ENCODE results near the gene ADGRG1. TPM values are rescaled to one million over a fixed set of nuclear protein-coding genes. Genes with fewer than 3 reads are reported as not detected.
A peak's percentile ranks its signal among the peaks of the same experiment; 100 is the strongest.

Gene ADGRG1
- total RNA-seq, 1 experiment from 2014 or later = 2.0 TPM

DNA sequence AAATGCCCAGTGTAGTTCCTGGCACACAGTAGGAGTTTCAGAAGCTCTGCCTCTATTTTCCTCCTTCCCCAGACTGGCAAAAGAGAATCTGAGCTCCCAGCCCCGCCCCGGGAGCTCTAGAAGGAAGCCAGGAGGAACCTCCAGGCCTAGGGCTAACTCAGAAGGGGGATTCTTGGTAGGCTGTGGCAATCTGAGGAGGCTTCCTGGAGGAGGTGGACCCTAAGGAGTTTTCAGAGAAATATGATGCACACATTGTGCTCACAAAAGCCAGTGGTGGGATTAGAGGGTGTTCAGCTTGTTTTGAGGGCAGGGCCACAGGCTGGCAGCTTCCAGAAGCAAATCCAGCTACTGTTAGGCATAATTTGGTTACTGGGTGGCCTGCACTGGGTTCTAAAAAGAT is 10.0 kb downstream of the ADGRG1 start (continued):
- TF ChIP-seq, protein P1, sequence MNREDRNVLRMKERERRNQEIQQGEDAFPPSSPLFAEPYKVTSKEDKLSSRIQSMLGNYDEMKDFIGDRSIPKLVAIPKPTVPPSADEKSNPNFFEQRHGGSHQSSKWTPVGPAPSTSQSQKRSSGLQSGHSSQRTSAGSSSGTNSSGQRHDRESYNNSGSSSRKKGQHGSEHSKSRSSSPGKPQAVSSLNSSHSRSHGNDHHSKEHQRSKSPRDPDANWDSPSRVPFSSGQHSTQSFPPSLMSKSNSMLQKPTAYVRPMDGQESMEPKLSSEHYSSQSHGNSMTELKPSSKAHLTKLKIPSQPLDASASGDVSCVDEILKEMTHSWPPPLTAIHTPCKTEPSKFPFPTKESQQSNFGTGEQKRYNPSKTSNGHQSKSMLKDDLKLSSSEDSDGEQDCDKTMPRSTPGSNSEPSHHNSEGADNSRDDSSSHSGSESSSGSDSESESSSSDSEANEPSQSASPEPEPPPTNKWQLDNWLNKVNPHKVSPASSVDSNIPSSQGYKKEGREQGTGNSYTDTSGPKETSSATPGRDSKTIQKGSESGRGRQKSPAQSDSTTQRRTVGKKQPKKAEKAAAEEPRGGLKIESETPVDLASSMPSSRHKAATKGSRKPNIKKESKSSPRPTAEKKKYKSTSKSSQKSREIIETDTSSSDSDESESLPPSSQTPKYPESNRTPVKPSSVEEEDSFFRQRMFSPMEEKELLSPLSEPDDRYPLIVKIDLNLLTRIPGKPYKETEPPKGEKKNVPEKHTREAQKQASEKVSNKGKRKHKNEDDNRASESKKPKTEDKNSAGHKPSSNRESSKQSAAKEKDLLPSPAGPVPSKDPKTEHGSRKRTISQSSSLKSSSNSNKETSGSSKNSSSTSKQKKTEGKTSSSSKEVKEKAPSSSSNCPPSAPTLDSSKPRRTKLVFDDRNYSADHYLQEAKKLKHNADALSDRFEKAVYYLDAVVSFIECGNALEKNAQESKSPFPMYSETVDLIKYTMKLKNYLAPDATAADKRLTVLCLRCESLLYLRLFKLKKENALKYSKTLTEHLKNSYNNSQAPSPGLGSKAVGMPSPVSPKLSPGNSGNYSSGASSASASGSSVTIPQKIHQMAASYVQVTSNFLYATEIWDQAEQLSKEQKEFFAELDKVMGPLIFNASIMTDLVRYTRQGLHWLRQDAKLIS (CRISPR knock-in tag; IDR thresholded peaks at IDR 0.05; ENCODE audit: borderline replicate concordance) = no peak
- TF ChIP-seq SMAD3 (CRISPR knock-in tag; IDR thresholded peaks at IDR 0.05; ENCODE audit: borderline replicate concordance) (no peak), ZNF416 (CRISPR knock-in tag; IDR thresholded peaks at IDR 0.05) (no peak), ZNF138 (CRISPR knock-in tag; conservative IDR thresholded peaks at IDR 0.05) (no peak), HMGA2 (CRISPR knock-in tag; IDR thresholded peaks at IDR 0.05) (no peak), ZNF671 (CRISPR knock-in tag; IDR thresholded peaks at IDR 0.05) (no peak)
- TF ChIP-seq, protein P2, sequence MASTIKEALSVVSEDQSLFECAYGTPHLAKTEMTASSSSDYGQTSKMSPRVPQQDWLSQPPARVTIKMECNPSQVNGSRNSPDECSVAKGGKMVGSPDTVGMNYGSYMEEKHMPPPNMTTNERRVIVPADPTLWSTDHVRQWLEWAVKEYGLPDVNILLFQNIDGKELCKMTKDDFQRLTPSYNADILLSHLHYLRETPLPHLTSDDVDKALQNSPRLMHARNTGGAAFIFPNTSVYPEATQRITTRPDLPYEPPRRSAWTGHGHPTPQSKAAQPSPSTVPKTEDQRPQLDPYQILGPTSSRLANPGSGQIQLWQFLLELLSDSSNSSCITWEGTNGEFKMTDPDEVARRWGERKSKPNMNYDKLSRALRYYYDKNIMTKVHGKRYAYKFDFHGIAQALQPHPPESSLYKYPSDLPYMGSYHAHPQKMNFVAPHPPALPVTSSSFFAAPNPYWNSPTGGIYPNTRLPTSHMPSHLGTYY (CRISPR knock-in tag; IDR thresholded peaks at IDR 0.05) = no peak
- TF ChIP-seq, protein P3, sequence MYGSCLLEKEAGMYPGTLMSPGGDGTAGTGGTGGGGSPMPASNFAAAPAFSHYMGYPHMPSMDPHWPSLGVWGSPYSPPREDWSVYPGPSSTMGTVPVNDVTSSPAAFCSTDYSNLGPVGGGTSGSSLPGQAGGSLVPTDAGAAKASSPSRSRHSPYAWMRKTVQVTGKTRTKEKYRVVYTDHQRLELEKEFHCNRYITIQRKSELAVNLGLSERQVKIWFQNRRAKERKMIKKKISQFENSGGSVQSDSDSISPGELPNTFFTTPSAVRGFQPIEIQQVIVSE (CRISPR knock-in tag; IDR thresholded peaks at IDR 0.05; ENCODE audit: borderline replicate concordance) = no peak
- TF ChIP-seq, protein P4, sequence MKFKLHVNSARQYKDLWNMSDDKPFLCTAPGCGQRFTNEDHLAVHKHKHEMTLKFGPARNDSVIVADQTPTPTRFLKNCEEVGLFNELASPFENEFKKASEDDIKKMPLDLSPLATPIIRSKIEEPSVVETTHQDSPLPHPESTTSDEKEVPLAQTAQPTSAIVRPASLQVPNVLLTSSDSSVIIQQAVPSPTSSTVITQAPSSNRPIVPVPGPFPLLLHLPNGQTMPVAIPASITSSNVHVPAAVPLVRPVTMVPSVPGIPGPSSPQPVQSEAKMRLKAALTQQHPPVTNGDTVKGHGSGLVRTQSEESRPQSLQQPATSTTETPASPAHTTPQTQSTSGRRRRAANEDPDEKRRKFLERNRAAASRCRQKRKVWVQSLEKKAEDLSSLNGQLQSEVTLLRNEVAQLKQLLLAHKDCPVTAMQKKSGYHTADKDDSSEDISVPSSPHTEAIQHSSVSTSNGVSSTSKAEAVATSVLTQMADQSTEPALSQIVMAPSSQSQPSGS (CRISPR knock-in tag; IDR thresholded peaks at IDR 0.05; ENCODE audit: borderline replicate concordance, low read depth) = no peak
- TF ChIP-seq, protein P5, sequence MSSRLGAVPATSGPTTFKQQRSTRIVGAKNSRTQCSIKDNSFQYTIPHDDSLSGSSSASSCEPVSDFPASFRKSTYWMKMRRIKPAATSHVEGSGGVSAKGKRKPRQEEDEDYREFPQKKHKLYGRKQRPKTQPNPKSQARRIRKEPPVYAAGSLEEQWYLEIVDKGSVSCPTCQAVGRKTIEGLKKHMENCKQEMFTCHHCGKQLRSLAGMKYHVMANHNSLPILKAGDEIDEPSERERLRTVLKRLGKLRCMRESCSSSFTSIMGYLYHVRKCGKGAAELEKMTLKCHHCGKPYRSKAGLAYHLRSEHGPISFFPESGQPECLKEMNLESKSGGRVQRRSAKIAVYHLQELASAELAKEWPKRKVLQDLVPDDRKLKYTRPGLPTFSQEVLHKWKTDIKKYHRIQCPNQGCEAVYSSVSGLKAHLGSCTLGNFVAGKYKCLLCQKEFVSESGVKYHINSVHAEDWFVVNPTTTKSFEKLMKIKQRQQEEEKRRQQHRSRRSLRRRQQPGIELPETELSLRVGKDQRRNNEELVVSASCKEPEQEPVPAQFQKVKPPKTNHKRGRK (CRISPR knock-in tag; IDR thresholded peaks at IDR 0.05; ENCODE audit: borderline replicate concordance) = no peak

DNA sequence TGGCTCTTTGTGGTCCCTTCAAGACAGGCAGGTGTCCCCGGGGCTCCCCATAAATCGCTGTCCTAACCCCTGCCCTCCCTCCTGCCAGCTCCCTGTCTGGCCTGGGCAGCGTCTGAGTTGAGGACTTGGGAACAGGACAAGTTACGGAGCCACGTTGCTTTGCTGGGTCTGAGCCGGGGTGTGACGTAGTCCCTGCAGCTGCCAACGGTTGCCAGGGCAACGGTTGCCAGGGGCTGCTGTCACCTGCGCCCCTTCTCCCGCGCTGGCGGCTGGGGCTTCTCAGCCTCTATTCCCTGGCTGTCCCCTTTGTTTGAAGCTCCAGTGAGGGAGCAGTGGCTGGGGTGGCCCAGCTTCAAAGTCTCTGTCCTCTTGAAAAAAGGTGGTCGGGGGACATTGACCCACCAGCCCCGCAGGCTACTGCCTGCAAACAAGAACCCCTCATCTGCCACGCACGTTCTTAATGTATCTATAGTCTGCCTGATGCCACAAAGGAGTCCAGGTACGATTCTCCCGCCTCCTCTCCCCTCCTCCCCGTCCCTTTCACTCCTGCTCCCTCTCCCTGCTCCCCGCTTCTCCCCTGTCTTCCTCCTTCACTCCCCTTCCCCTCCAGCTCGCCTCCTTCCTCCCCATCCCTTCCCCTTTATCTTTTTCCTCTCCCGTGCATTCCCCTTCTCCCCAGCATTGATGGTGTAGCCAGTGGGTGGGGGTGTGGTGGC is 10.9 kb downstream of the ADGRG1 start:
- Mint-ChIP-seq H3K27me3 (ENCODE audit: low read depth) (peaks cover 7% of the 10 kb centered on the region; the same call in 1 of the 2 replicates), H3K36me3 (no peaks in the 10 kb centered on the region), H3K9me3 (no peaks in the 10 kb centered on the region), H3K4me3 (no peak overlapping the region), H3K4me1 (no peaks in the 10 kb centered on the region), H3K27ac (no peak overlapping the region)
- ATAC-seq (peak; percentile 85), DNase-seq (ENCODE audit: low spot score) (peak; percentile 75)
- POLR2A ChIA-PET = no interaction called here
- CTCF ChIA-PET = interaction anchor here (1.1 to 4.3 kb wide), 10 partner anchors 9 to 121 kb away, joined by 3 to 27 read pairs (median 8); partner anchors contain the start of genes ADGRG1 and KATNB1
- TF ChIP-seq ESRRA (CRISPR knock-in tag; IDR thresholded peaks at IDR 0.05; ENCODE audit: borderline replicate concordance) = no peak
- no peak for TF ChIP-seq RORB (CRISPR knock-in tag; IDR thresholded peaks at IDR 0.05)
- TF ChIP-seq EMX1 (CRISPR knock-in tag; IDR thresholded peaks at IDR 0.05) = no peak
- TF ChIP-seq TP53 (CRISPR knock-in tag; IDR thresholded peaks at IDR 0.05) = no peak
- TF ChIP-seq RELA (CRISPR knock-in tag; IDR thresholded peaks at IDR 0.05; ENCODE audit: borderline replicate concordance) = no peak
- TF ChIP-seq, protein P6, sequence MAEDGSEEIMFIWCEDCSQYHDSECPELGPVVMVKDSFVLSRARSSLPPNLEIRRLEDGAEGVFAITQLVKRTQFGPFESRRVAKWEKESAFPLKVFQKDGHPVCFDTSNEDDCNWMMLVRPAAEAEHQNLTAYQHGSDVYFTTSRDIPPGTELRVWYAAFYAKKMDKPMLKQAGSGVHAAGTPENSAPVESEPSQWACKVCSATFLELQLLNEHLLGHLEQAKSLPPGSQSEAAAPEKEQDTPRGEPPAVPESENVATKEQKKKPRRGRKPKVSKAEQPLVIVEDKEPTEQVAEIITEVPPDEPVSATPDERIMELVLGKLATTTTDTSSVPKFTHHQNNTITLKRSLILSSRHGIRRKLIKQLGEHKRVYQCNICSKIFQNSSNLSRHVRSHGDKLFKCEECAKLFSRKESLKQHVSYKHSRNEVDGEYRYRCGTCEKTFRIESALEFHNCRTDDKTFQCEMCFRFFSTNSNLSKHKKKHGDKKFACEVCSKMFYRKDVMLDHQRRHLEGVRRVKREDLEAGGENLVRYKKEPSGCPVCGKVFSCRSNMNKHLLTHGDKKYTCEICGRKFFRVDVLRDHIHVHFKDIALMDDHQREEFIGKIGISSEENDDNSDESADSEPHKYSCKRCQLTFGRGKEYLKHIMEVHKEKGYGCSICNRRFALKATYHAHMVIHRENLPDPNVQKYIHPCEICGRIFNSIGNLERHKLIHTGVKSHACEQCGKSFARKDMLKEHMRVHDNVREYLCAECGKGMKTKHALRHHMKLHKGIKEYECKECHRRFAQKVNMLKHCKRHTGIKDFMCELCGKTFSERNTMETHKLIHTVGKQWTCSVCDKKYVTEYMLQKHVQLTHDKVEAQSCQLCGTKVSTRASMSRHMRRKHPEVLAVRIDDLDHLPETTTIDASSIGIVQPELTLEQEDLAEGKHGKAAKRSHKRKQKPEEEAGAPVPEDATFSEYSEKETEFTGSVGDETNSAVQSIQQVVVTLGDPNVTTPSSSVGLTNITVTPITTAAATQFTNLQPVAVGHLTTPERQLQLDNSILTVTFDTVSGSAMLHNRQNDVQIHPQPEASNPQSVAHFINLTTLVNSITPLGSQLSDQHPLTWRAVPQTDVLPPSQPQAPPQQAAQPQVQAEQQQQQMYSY (CRISPR knock-in tag; IDR thresholded peaks at IDR 0.05) = no peak
- TF ChIP-seq, protein P7, sequence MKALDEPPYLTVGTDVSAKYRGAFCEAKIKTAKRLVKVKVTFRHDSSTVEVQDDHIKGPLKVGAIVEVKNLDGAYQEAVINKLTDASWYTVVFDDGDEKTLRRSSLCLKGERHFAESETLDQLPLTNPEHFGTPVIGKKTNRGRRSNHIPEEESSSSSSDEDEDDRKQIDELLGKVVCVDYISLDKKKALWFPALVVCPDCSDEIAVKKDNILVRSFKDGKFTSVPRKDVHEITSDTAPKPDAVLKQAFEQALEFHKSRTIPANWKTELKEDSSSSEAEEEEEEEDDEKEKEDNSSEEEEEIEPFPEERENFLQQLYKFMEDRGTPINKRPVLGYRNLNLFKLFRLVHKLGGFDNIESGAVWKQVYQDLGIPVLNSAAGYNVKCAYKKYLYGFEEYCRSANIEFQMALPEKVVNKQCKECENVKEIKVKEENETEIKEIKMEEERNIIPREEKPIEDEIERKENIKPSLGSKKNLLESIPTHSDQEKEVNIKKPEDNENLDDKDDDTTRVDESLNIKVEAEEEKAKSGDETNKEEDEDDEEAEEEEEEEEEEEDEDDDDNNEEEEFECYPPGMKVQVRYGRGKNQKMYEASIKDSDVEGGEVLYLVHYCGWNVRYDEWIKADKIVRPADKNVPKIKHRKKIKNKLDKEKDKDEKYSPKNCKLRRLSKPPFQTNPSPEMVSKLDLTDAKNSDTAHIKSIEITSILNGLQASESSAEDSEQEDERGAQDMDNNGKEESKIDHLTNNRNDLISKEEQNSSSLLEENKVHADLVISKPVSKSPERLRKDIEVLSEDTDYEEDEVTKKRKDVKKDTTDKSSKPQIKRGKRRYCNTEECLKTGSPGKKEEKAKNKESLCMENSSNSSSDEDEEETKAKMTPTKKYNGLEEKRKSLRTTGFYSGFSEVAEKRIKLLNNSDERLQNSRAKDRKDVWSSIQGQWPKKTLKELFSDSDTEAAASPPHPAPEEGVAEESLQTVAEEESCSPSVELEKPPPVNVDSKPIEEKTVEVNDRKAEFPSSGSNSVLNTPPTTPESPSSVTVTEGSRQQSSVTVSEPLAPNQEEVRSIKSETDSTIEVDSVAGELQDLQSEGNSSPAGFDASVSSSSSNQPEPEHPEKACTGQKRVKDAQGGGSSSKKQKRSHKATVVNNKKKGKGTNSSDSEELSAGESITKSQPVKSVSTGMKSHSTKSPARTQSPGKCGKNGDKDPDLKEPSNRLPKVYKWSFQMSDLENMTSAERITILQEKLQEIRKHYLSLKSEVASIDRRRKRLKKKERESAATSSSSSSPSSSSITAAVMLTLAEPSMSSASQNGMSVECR (CRISPR knock-in tag; IDR thresholded peaks at IDR 0.05; ENCODE audit: borderline replicate concordance) = no peak
- no peak for TF ChIP-seq ELF4 (CRISPR knock-in tag; IDR thresholded peaks at IDR 0.05; ENCODE audit: low read depth)
